Skeletal muscle cell (primary cell): Measurements from ENCODE around the gene WFDC1.
"Not testable (repeated sequence)": the region's sequence is repeated elsewhere in the genome, so short reads cannot be mapped to it uniquely, and the experiment has no call there.

ENCODE experiments used
- DNase-seq: peaks from one replicate; pipeline ENCODE4 v3.0.0-alpha.2; 2010; ENCODE audit warnings: low read depth
- H3K4me3 ChIP-seq: 2 replicates; pipeline ENCODE4 v1.5.1; 2011; ENCODE audit warnings: low read depth, mild to moderate bottlenecking, control low read depth, low read length, moderate library complexity

WFDC1 gene

DNA sequence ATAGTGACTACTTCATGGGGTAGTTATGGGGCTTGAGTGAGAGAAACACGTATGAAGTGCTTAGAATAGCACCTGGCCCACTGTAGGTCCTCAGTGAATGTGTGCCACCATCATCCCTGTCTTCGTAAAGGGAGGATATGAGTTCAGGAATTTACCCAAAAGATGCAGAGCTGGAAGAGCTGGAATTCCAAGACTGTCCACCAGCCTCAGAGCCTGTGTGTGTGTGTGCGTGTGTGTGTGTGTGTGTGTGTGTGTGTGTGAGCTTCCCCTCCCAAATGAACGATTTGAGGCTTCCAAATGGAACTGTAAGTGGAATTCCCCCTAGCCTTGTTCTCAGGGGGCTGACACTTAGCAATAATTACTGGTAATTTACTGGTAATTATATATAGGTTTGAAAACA is 27.3 kb downstream of the WFDC1 start:
- no peak for DNase-seq

DNA sequence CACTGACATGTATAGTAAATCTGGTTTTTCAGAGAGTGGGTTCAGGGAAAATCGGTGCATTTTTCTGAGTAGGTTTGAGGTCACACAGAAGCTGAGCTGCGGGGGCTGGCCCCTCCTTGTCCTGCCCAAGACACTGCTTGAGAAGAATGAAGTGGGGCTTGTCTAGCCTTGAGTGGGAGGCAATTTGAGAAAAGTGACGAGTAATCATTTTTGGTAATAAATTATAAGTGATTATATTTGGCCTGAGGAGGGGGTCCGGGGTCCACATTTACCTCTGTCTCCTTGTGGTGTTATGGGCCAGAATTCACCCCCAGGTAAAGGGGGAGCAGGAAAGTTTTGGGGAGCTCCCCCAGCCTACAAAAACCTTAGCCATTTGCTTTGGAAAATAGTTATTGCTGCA is 28.1 kb downstream of the WFDC1 start:
- DNase-seq: no peak
- no peak overlapping the region for H3K4me3 ChIP-seq

More for the DNA sequence above, 27.3 kb downstream of the WFDC1 start:
- no peak overlapping the region for H3K4me3 ChIP-seq

- no peak overlapping the region for H3K4me3 ChIP-seq
- DNase-seq: no peak
These were observed 28.9 kb downstream of the WFDC1 start for GRCh38 chr16:84323606-84324005.

- peak; percentile 0 for DNase-seq
These were observed 30.0 kb downstream of the WFDC1 start for GRCh38 chr16:84324434-84325262.

DNA sequence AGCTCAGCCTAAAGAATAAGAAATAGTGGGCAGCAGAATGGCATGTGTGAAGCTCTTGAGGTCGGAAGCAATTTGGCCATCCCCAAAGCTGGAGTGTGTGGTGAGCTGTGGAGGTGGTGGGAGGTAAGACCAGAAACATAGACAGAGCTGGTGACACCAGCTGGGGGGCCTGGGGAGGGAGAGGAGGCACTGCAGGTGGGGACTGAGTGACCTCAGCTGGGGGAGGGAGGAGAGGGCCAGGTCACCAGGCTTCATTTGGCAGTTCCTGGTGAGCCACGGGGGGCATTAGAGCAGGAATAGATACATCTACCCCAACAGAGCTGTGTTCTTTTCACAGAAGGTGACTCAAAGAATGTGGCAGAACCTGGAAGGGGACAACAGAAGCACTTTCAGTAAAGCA is 31.9 kb downstream of the WFDC1 start:
- H3K4me3 ChIP-seq: no peak overlapping the region

More at GRCh38 chr16:84324434-84325262, 30.0 kb downstream of the WFDC1 start:
- H3K4me3 ChIP-seq: no peak overlapping the region

DNA sequence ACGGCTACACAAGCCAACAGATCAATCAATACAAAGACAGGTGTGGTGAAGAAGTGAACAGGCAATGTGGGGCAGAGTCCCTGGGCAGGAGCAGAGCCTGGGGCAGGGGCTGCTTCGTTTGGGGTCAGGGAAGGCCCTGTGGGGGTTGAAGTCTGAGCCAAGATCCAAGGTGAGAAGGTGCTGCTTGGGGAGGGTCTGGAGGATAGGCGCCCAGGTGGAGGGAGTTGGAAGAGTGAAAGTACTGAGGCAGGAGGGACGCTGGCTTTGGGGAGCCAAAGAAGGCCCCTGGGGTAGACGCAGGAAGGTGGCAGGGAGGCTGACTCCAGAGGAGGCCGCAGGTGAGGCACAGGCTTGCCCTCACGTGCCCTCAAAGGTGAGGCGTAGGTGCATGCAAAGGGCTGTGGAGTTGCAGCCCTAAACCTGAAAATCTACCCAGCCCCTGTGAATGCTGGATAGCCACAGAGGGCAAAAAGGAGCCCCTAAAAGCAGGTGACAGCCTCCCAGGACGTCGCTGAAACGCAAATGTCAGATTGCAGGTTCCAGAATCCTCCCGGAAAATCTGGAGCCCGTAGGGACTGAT is 33.3 kb downstream of the WFDC1 start:
- DNase-seq: no peak
- no peak overlapping the region for H3K4me3 ChIP-seq

More for the DNA sequence above, 31.9 kb downstream of the WFDC1 start:
- DNase-seq: no peak

GRCh38 chr16:84329016-84329415 is 34.3 kb downstream of the WFDC1 start:
- no peak for DNase-seq
- H3K4me3 ChIP-seq: no peak overlapping the region

DNA sequence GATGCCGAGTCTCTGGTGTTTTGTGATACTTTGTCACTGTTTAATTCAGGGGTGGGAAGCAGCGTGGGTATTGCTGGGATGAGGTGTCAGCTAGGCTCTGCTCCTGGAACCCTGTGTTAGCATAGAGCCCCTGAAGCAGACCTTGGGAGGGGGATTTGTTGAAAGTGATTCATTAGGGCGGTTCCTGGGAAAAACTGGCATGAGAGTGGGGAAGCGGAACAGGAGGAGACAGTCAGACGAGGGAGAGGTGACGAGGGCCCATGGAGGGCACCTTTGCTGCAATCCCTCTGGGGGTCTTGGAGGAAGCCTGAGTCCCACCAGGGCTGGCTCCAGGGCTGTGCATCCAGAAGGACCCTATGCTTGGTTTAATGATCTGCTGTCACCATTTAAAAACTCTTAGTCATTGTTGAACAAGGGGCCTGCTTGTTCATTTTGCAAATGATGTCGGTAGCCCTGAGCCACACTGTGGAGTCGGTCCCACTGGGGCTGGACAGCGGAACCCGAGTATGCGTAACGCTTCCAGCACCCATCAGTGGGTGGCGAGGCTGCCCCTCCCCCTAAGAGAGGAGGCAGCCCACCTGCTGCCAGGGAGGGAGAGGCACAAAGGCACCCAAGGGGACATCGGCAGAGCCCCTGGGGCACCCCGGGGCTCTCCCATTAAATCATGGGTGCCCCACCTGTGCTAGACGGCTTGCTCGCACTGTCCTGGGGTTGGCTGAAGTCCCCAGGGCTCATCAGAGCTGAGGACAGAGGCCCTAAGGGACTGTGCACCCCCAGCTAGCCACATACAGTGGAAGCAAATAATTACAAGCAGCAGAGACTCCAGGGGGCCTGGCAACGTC is 35.4 kb downstream of the WFDC1 start:
- DNase-seq: no peak
- H3K4me3 ChIP-seq: no peak overlapping the region

- H3K4me3 ChIP-seq: no peak overlapping the region
- DNase-seq: no peak
These were observed 36.0 kb downstream of the WFDC1 start for GRCh38 chr16:84330685-84331050.

- no peak for DNase-seq
- no peak overlapping the region for H3K4me3 ChIP-seq
These were observed 37.5 kb downstream of the WFDC1 start for GRCh38 chr16:84331998-84332780.

DNA sequence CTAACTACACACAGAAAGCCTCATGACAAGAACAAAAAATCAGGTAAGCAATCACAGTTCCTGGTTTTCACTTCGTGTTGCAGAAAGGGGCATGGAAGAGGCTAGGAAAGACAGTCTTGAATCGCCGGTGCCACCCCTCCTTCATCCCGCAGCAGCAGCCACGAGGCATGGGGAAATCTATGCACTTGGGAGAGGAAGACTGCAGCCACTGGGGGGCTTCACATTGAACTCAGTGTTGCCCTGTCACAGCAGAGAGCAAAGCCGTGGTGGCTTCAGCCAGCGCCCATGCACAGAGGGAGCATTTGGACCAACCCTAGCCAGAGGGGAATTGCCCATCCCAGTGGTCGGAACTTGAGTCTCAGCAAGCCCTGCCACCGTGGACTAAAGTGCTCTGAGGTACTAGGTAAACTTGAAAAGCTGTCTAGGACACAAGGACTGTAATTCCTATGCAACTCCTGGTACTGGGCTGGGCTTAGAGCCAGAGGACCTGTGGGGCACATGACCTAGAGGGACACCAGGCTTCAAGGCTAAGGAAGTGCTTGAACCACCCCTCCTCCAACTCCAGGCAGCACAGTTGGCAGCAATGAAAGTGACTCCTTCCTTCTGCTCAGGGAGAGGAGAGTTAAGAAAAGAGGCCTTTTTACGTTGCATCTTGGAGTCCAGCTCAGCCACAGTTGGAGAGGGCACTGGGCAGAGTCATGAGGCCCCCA is 38.5 kb downstream of the WFDC1 start:
- no peak for DNase-seq
- no peak overlapping the region for H3K4me3 ChIP-seq

- DNase-seq: no peak
- no peak overlapping the region for H3K4me3 ChIP-seq
These were observed 39.4 kb downstream of the WFDC1 start for GRCh38 chr16:84334058-84334457.

- DNase-seq: no peak
- H3K4me3 ChIP-seq: no peak overlapping the region
These were observed 39.8 kb downstream of the WFDC1 start for GRCh38 chr16:84334482-84334881.

GRCh38 chr16:84337236-84337635 is 42.6 kb downstream of the WFDC1 start:
- DNase-seq: not testable (repeated sequence)

GRCh38 chr16:84339311-84339710 is 44.6 kb downstream of the WFDC1 start:
- no peak overlapping the region for H3K4me3 ChIP-seq
- DNase-seq: no peak

More at GRCh38 chr16:84337236-84337635, 42.6 kb downstream of the WFDC1 start:
- not testable (repeated sequence) for H3K4me3 ChIP-seq

GRCh38 chr16:84339766-84340165 is 45.1 kb downstream of the WFDC1 start:
- DNase-seq: no peak
- H3K4me3 ChIP-seq: no peak overlapping the region

DNA sequence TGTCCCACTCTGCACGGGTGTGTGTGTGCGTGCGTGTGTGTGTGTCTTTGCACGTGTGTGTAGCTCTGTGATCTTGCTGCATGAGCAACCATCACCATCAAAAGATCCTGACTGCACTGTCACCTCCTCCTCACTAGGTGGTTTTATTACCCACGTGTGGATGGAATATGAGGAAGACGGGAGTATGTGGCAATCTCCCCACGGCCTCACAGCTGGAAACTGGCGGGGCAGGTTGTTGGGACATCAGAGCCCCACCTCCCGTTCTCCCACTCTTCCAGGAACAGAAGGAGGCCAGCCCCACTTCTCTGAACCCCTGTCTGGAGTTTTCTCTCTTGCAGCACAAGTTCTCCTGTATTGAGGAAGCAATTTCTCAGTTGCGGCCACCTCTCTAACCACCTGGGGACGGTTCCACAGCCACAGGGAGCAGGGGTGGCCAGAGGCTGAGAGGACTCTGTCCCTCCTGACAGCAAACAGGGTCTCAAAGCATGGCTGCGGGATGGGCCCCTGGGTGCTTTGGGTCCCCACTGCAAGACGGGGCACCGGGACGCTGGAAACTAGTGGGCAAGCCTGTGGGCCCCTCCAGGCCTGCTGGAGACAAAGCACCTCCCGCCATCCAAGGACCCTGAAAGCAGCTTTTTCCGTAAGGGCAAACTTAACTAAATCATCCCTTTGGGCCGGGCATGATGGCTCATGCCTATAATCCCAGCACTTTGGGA is 45.8 kb downstream of the WFDC1 start:
- DNase-seq: no peak
- no peak overlapping the region for H3K4me3 ChIP-seq
